ENCODE measurements around the gene ZNF133. TPM values are rescaled to one million over a fixed set of nuclear protein-coding genes. Genes with fewer than 3 reads are reported as not detected.
"Not testable (repeated sequence)": the region's sequence is repeated elsewhere in the genome, so short reads cannot be mapped to it uniquely, and the experiment has no call there.

The ZNF133 gene
- total and polyA plus RNA-seq, 3 experiments from 2014 or later = 5.9 to 6.4 (median 6.1) TPM

DNA sequence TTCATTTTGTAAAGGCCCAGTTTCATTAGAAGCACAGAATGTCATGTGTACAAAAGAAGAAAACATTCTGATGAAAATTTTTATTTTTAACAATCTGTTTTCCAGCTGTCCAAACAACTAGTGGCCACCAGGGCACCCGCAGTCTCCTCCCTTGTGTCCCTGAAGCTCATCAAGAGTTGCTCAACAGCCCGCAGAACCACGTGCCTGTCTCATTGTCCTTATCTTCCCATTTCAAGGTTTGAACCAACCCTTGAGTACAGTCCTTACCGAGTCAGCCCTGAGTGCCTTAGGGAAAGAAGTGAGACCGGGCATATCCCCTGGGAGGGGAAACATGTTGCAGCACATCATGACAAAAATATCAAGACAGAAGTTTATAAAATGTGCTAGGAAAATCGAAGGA lies 15.9 kb upstream of the ZNF133 start:
- no peaks in the 10 kb centered on the region for H3K36me3 ChIP-seq (ENCODE audit: insufficient read depth, low read length)
- POLR2A ChIA-PET = no interaction called here
- Mint-ChIP-seq H3K9me3 (no peaks in the 10 kb centered on the region), H3K36me3 (no peaks in the 10 kb centered on the region), H3K4me3 (no peak overlapping the region), H3K27me3 (peaks cover 19 to 43% of the 10 kb centered on the region in 2 donors), H3K27ac (no peak overlapping the region), H3K4me1 (peaks cover 0 to 4% (median 0%) of the 10 kb centered on the region in 3 donors)
- H3K27me3 ChIP-seq (ENCODE audit: insufficient read depth, low read length, poor library complexity, severe bottlenecking) = peaks cover 3% of the 10 kb centered on the region
- no peak overlapping the region for H3K27ac ChIP-seq (ENCODE audit: low read depth, low read length)
- no peaks in the 10 kb centered on the region for H3K4me1 ChIP-seq (ENCODE audit: insufficient read depth, low read length)
- CTCF ChIA-PET = no interaction called here
- H3K4me3 ChIP-seq (ENCODE audit: low read length) = no peak overlapping the region
- no peak for DNase-seq
- H3K9me3 ChIP-seq (ENCODE audit: low read length) = no peaks in the 10 kb centered on the region

GRCh38 chr20:18273738-18274137 lies 14.6 kb upstream of the ZNF133 start:
- Histone ChIP-seq H3K4me3 (ENCODE audit: low read length) (no peak overlapping the region), H3K36me3 (ENCODE audit: insufficient read depth, low read length) (no peaks in the 10 kb centered on the region), H3K4me1 (ENCODE audit: insufficient read depth, low read length) (no peaks in the 10 kb centered on the region), H3K9me3 (ENCODE audit: low read length) (no peaks in the 10 kb centered on the region), H3K27ac (ENCODE audit: low read depth, low read length) (no peak overlapping the region), H3K27me3 (ENCODE audit: insufficient read depth, low read length, poor library complexity, severe bottlenecking) (no peaks in the 10 kb centered on the region)
- H3K4me3 Mint-ChIP-seq = no peak overlapping the region
- DNase-seq = no peak
- H3K4me1 Mint-ChIP-seq = peaks cover 0 to 4% (median 0%) of the 10 kb centered on the region in 3 donors
- H3K9me3 Mint-ChIP-seq = no peaks in the 10 kb centered on the region
- ChIA-PET POLR2A (no interaction called here), CTCF (no interaction called here)
- peaks cover 16 to 39% of the 10 kb centered on the region in 2 donors for H3K27me3 Mint-ChIP-seq
- no peaks in the 10 kb centered on the region for H3K36me3 Mint-ChIP-seq
- H3K27ac Mint-ChIP-seq = no peak overlapping the region

GRCh38 chr20:18275960-18276359 lies 12.4 kb upstream of the ZNF133 start:
- H3K27me3 ChIP-seq (ENCODE audit: insufficient read depth, low read length, poor library complexity, severe bottlenecking); H3K4me1 Mint-ChIP-seq; H3K4me1 ChIP-seq (ENCODE audit: insufficient read depth, low read length); POLR2A ChIA-PET; H3K36me3 ChIP-seq (ENCODE audit: insufficient read depth, low read length); H3K27ac Mint-ChIP-seq; DNase-seq; H3K9me3 ChIP-seq (ENCODE audit: low read length); H3K4me3 Mint-ChIP-seq; H3K4me3 ChIP-seq (ENCODE audit: low read length); H3K27ac ChIP-seq (ENCODE audit: low read depth, low read length); H3K9me3 Mint-ChIP-seq; H3K36me3 Mint-ChIP-seq: not testable (repeated sequence)
- CTCF ChIA-PET = interaction anchor here (0.6 kb wide), 1 partner anchor 12 kb away, joined by 4 read pairs; no protein-coding TSS in a partner anchor
- H3K27me3 Mint-ChIP-seq = peaks cover 34 to 57% of the 10 kb centered on the region in 2 donors

DNA sequence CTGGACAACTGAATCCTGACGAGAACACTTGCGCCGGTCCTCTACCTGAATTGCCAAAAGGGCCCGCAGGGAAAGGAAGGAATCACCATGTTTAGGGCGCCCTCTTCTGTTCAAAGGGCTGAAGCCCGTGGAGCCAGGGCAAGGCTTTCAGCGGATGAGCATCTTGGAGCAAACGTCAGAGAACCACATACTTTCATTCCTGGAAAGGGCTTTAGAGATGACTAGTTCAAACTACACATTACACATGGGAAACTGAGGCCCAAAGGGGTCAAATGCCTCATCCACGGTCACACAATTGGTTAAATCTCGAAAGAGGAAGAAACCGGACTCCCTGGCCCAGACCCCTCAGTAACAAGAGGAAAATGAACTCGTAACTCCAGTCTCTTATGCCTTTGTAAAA lies 11.5 kb upstream of the ZNF133 start:
- H3K9me3 Mint-ChIP-seq = no peaks in the 10 kb centered on the region
- no peaks in the 10 kb centered on the region for H3K36me3 Mint-ChIP-seq
- H3K9me3 ChIP-seq (ENCODE audit: low read length) = no peaks in the 10 kb centered on the region
- H3K4me1 Mint-ChIP-seq = no peaks in the 10 kb centered on the region
- no peak overlapping the region for H3K27ac ChIP-seq (ENCODE audit: low read depth, low read length)
- peak; percentile 14 to 62 (median 27) for DNase-seq
- H3K4me3 Mint-ChIP-seq = no peak overlapping the region
- H3K27me3 ChIP-seq (ENCODE audit: insufficient read depth, low read length, poor library complexity, severe bottlenecking) = no peaks in the 10 kb centered on the region
- no peak overlapping the region for H3K4me3 ChIP-seq (ENCODE audit: low read length)
- POLR2A ChIA-PET = no interaction called here
- H3K36me3 ChIP-seq (ENCODE audit: insufficient read depth, low read length) = no peaks in the 10 kb centered on the region
- H3K4me1 ChIP-seq (ENCODE audit: insufficient read depth, low read length) = no peaks in the 10 kb centered on the region
- H3K27me3 Mint-ChIP-seq = peaks cover 35 to 58% of the 10 kb centered on the region in 2 donors
- CTCF ChIA-PET = interaction anchor here (0.6 kb wide), 1 partner anchor 11 kb away, joined by 4 read pairs; no protein-coding TSS in a partner anchor
- H3K27ac Mint-ChIP-seq = no peak overlapping the region

GRCh38 chr20:18279242-18279641 lies 9.1 kb upstream of the ZNF133 start:
- H3K4me3 ChIP-seq (ENCODE audit: low read length) = no peak overlapping the region
- Mint-ChIP-seq H3K27me3 (peaks cover 26 to 60% of the 10 kb centered on the region in 2 donors), H3K4me1 (no peaks in the 10 kb centered on the region), H3K9me3 (peaks cover 0 to 4% (median 2%) of the 10 kb centered on the region in 5 donors), H3K36me3 (no peaks in the 10 kb centered on the region), H3K4me3 (no peak overlapping the region), H3K27ac (no peak overlapping the region)
- ChIA-PET CTCF (no interaction called here), POLR2A (no interaction called here)
- no peak overlapping the region for H3K27ac ChIP-seq (ENCODE audit: low read depth, low read length)
- no peaks in the 10 kb centered on the region for H3K4me1 ChIP-seq (ENCODE audit: insufficient read depth, low read length)
- H3K36me3 ChIP-seq (ENCODE audit: insufficient read depth, low read length) = no peaks in the 10 kb centered on the region
- peaks cover 2% of the 10 kb centered on the region for H3K27me3 ChIP-seq (ENCODE audit: insufficient read depth, low read length, poor library complexity, severe bottlenecking)
- DNase-seq = no peak
- H3K9me3 ChIP-seq (ENCODE audit: low read length) = no peaks in the 10 kb centered on the region

DNA sequence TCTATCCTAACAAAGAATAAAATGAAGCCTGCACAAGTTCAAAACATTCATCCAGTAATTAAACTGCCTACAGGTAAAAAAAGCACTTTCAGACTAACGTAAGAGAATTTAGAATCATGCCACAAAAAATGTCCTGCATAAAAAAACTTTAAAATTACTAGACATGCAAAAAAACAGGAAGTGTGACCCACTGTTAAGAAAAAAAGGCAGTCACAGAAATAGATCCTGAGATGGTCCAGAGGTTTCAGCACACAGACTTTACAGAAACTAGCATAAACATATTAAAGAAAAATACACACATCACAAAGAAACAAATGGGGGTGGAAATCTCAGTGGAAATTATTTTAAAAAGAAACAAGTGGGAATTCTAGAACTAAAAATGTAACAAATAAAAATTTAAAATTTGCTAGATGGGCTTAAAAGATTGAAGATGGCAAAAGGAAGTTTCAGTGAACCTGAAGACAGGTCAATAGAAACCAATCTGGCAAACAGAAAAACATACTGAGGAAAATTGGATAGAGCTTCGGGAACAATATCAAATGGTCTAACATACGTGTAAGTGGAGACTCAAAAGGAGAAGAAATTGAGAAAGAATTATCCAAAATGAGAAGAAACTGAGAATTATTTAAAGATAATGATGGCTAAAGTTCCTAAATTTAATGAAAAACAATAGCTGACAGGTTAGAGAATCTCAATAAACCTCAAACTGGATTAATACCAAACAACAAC lies 3.4 kb upstream of the ZNF133 start:
- CTCF ChIA-PET = interaction anchor here (1.1 kb wide), 1 partner anchor 780 kb away, joined by 3 read pairs; no protein-coding TSS in a partner anchor
- no peak for DNase-seq
- H3K4me1 ChIP-seq (ENCODE audit: insufficient read depth, low read length) = peaks cover 19% of the 10 kb centered on the region
- Mint-ChIP-seq H3K27me3 (peaks cover 24 to 53% of the 10 kb centered on the region in 2 donors), H3K36me3 (peaks cover 0 to 18% (median 14%) of the 10 kb centered on the region in 3 donors), H3K4me3 (peak overlapping the region in 1 of 7 donors; percentile 78), H3K27ac (peak overlapping the region in 1 of 8 donors; percentile 38), H3K4me1 (peaks cover 18 to 26% (median 22%) of the 10 kb centered on the region in 3 donors), H3K9me3 (peaks cover 14 to 18% (median 16%) of the 10 kb centered on the region in 5 donors)
- H3K4me3 ChIP-seq (ENCODE audit: low read length) = no peak overlapping the region
- no peaks in the 10 kb centered on the region for H3K36me3 ChIP-seq (ENCODE audit: insufficient read depth, low read length)
- POLR2A ChIA-PET = no interaction called here
- peaks cover 4% of the 10 kb centered on the region for H3K27me3 ChIP-seq (ENCODE audit: insufficient read depth, low read length, poor library complexity, severe bottlenecking)
- peaks cover 6% of the 10 kb centered on the region for H3K9me3 ChIP-seq (ENCODE audit: low read length)
- no peak overlapping the region for H3K27ac ChIP-seq (ENCODE audit: low read depth, low read length)

- peak overlapping the region; percentile 93 to 99 (median 97) for H3K4me3 Mint-ChIP-seq
- Histone ChIP-seq H3K4me1 (ENCODE audit: insufficient read depth, low read length) (peaks cover 19% of the 10 kb centered on the region), H3K36me3 (ENCODE audit: insufficient read depth, low read length) (no peaks in the 10 kb centered on the region), H3K27me3 (ENCODE audit: insufficient read depth, low read length, poor library complexity, severe bottlenecking) (peaks cover 4% of the 10 kb centered on the region), H3K9me3 (ENCODE audit: low read length) (peaks cover 6% of the 10 kb centered on the region), H3K27ac (ENCODE audit: low read depth, low read length) (peak overlapping the region; percentile 98), H3K4me3 (ENCODE audit: low read length) (peak overlapping the region; percentile 98)
- peaks cover 17 to 37% of the 10 kb centered on the region in 2 donors for H3K27me3 Mint-ChIP-seq
- peaks cover 24 to 39% (median 37%) of the 10 kb centered on the region in 3 donors for H3K4me1 Mint-ChIP-seq
- POLR2A ChIA-PET = interaction anchor here (1.1 to 1.8 kb wide), 5 partner anchors 150 to 506 kb away, joined by 4 to 20 read pairs (median 6); partner anchors contain the start of genes DZANK1, KAT14, PET117 and POLR3F
- peaks cover 10 to 26% (median 24%) of the 10 kb centered on the region in 3 donors for H3K36me3 Mint-ChIP-seq
- CTCF ChIA-PET = interaction anchor here (1.2 to 1.8 kb wide), 5 partner anchors 11 to 605 kb away, joined by 4 to 6 read pairs (median 4); partner anchors contain the start of genes KAT14, PET117 and RRBP1
- DNase-seq = peak in 1 of 5 donors; percentile 1
- H3K9me3 Mint-ChIP-seq = peaks cover 14 to 18% (median 16%) of the 10 kb centered on the region in 5 donors
- peak overlapping the region; percentile 95 to 100 (median 99) for H3K27ac Mint-ChIP-seq
Observed at GRCh38 chr20:18287546-18287914, 797 bp upstream of the ZNF133 start.

DNA sequence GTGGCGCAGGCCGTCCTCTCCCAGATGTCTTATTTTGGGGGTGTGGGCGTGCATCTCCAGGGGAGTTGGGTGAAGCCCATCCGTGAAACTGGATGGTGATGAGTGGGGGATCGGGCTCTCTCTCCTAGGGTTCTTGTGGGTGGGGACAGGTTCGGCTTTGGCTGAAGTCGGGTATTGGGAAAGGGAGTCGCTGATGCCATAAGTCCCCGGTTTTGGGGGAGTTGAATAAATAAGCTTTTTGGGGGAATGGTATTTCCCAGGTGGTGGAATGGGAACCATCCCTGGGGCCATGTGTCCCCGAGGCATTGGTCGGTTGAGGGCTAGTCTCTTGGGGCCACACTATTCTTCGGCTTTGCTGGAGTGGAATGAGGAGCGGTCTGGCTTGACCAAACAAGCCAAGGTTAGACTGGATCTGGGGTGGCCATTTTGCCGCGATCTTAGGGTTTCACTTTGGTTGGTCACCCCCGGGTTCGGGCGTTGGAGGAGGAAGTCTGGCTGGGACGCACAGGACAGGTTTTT lies 481 bp downstream of the ZNF133 start:
- Mint-ChIP-seq H3K27me3 (peaks cover 17 to 26% of the 10 kb centered on the region in 2 donors), H3K36me3 (peaks cover 14 to 29% (median 29%) of the 10 kb centered on the region in 3 donors), H3K4me1 (peaks cover 24 to 39% (median 37%) of the 10 kb centered on the region in 3 donors), H3K4me3 (peak overlapping the region; percentile 93 to 99 (median 97)), H3K9me3 (peaks cover 12 to 18% (median 16%) of the 10 kb centered on the region in 5 donors), H3K27ac (peak overlapping the region; percentile 95 to 100 (median 99))
- DNase-seq = no peak
- CTCF ChIA-PET = interaction anchor here (0.9 to 1.8 kb wide), 4 partner anchors 31 to 606 kb away, joined by 4 to 6 read pairs (median 4); partner anchors contain the start of genes RRBP1 and SEC23B
- H3K27me3 ChIP-seq (ENCODE audit: insufficient read depth, low read length, poor library complexity, severe bottlenecking) = peaks cover 4% of the 10 kb centered on the region
- H3K36me3 ChIP-seq (ENCODE audit: insufficient read depth, low read length) = no peaks in the 10 kb centered on the region
- POLR2A ChIA-PET = interaction anchor here (1.1 to 1.8 kb wide), 6 partner anchors 151 to 1728 kb away, joined by 3 to 20 read pairs (median 6); partner anchors contain the start of genes DZANK1, KAT14, NAA20 and PET117
- peaks cover 19% of the 10 kb centered on the region for H3K4me1 ChIP-seq (ENCODE audit: insufficient read depth, low read length)
- H3K4me3 ChIP-seq (ENCODE audit: low read length) = peak overlapping the region; percentile 98
- peaks cover 6% of the 10 kb centered on the region for H3K9me3 ChIP-seq (ENCODE audit: low read length)
- H3K27ac ChIP-seq (ENCODE audit: low read depth, low read length) = peak overlapping the region; percentile 98

Data from CD8-positive, alpha-beta memory T cell (primary cell).